Spleen (tissue), 11 donors: Measurements from ENCODE around the gene CENPB. TPM values are rescaled to one million over a fixed set of nuclear protein-coding genes. Genes with fewer than 3 reads are reported as not detected.
A peak's percentile ranks its signal among the peaks of the same experiment; 100 is the strongest.

Source experiments
- DNase-seq: peaks from one replicate; pipeline ENCODE4 v3.0.0-alpha.2; 2020
- H3K27ac ChIP-seq, 8 donors: fragments of 200-600 bp; sonication (generic) in 7 of 8; 1 replicate in 4 of 8; 2 replicates in 4 of 8; pipeline versions ENCODE4 v1.5.0 to v1.8.0; 2016 to 2021; ENCODE audit warnings: inconsistent platforms in 4 of 8, mild to moderate bottlenecking in 4 of 8, moderate library complexity in 1 of 8
- H3K27me3 ChIP-seq, 7 donors: fragments of 200-600 bp; sonication (generic) in 6 of 7; replicated peaks in 1 of 7; 1 replicate in 4 of 7; 2 replicates in 3 of 7; pipeline versions ENCODE4 v1.5.0 to v1.8.0; 2016 to 2021; ENCODE audit warnings: inconsistent platforms in 3 of 7, mild to moderate bottlenecking in 1 of 7
- H3K36me3 ChIP-seq, 6 donors: fragments of 200-600 bp; sonication (generic) in 5 of 6; 1 replicate in 4 of 6; 2 replicates in 2 of 6; pipeline versions ENCODE4 v1.5.0 to v1.8.0; 2016 to 2021; ENCODE audit warnings: inconsistent platforms in 2 of 6
- H3K4me1 ChIP-seq, 6 donors: fragments of 200-600 bp; sonication (generic) in 5 of 6; 1 replicate in 3 of 6; 2 replicates in 3 of 6; pipeline versions ENCODE4 v1.5.0 to v1.8.0; 2016 to 2021; ENCODE audit warnings: inconsistent platforms in 3 of 6
- H3K4me3 ChIP-seq, 8 donors: fragments of 200-600 bp; sonication (generic) in 7 of 8; 1 replicate in 4 of 8; 2 replicates in 4 of 8; pipeline versions ENCODE4 v1.5.0 to v1.8.0; 2016 to 2021; ENCODE audit warnings: inconsistent platforms in 4 of 8, mild to moderate bottlenecking in 4 of 8, moderate library complexity in 2 of 8
- H3K9me3 ChIP-seq, 8 donors: fragments of 200-600 bp; sonication (generic) in 7 of 8; 1 replicate in 4 of 8; 2 replicates in 4 of 8; pipeline versions ENCODE4 v1.5.0 to v1.8.0; 2016 to 2021; ENCODE audit warnings: inconsistent platforms in 4 of 8
- POLR2A ChIP-seq, 3 donors: fragments of 450-650 bp; IDR thresholded peaks; one replicate each; pipeline ENCODE4 v1.5.1; 2017; ENCODE audit warnings: antibody characterized with exemption in 3 of 3, mild to moderate bottlenecking in 1 of 3
- POLR2AphosphoS5 ChIP-seq, 3 donors: sonication (generic); formaldehyde crosslinking; IDR thresholded peaks; one replicate each; pipeline ENCODE4 v1.5.1; 2017; ENCODE audit warnings: antibody characterized with exemption in 3 of 3
- WGBS, 5 donors: extraction: QIAGEN DNeasy Blood & Tissue Kit in 3 of 5; methylation state at CpG; one replicate each; pipeline versions ENCODE4 v1.1.5 to v1.1.7; 2013 to 2018; 5-methylcytosine and 5-hydroxymethylcytosine counted together
- intact Hi-C: fragments of 100-400 bp; cut with DNase I; formaldehyde crosslinking; loops from one replicate; pipeline ENCODE4 v1.15.0; 2023; ENCODE audit warnings: low total_unique reads
- polyA plus RNA-seq, 3 donors: library from polyadenylated mRNA; stranded (reverse); fragments of 200-250 nt; gene quantifications; one replicate each; pipeline ENCODE4 v1.2.1, GENCODE V29; 2013
- total RNA-seq, 7 donors: library from RNA; depleted of rRNA in 3 of 7; stranded (reverse); fragments of >200 nt in 3 of 7; fragmentation: NEBNext Ultra II Directional in 4 of 7; extraction: Animal tissue kit (Norgen Biotek cat#: 25700) in 4 of 7; gene quantifications; one replicate each; pipeline versions ENCODE4 v1.1.0 to v1.2.1, GENCODE V29; 2016 to 2021
- TF ChIP-seq, protein P1 (sequence below), 11 experiments: fragments of 200-600 bp in 7 of 11; fragments of 450-650 bp in 4 of 11; sonication (generic) in 4 of 11; IDR thresholded peaks in 8 of 11; conservative IDR thresholded peaks in 3 of 11; 1 replicate in 7 of 11; 2 replicates in 4 of 11; pipeline versions ENCODE4 v1.4.0 to v1.8.0; 2016 to 2021; ENCODE audit warnings: antibody characterized with exemption in 11 of 11, inconsistent platforms in 4 of 11, mild to moderate bottlenecking in 1 of 11
- donor health status: healthy with polysubstance abuse.
- donor health status: DM: no; HTN: no; CAD: no; lungs with moderate emphysema.
- donor health status: DM: no; HTN: no; CAD: no.
- donor health status: Bipolar disorder and iron deficiency.
- donor health status: healthy.
- donor health status: DM: no; HTN: no; CAD: no.
- donor health status: DM: yes; HTN: yes; CAD: no.

The CENPB gene
- total and polyA plus RNA-seq, 10 donors, result 24.8 to 84.7 (median 55.6) TPM

- Histone ChIP-seq H3K36me3 (peaks cover 0 to 44% (median 34%) of the 10 kb centered on the region in 6 donors), H3K4me1 (peaks cover 21 to 71% (median 43%) of the 10 kb centered on the region in 6 donors), H3K9me3 (no peaks in the 10 kb centered on the region), H3K4me3 (peak overlapping the region; percentile 43 to 94 (median 74)), H3K27me3 (no peaks in the 10 kb centered on the region), H3K27ac (peak overlapping the region; percentile 96 to 99 (median 98))
- TF ChIP-seq POLR2AphosphoS5 (IDR thresholded peaks at IDR 0.05) (no peak), POLR2A (IDR thresholded peaks at IDR 0.05) (no peak)
- TF ChIP-seq, protein P1, sequence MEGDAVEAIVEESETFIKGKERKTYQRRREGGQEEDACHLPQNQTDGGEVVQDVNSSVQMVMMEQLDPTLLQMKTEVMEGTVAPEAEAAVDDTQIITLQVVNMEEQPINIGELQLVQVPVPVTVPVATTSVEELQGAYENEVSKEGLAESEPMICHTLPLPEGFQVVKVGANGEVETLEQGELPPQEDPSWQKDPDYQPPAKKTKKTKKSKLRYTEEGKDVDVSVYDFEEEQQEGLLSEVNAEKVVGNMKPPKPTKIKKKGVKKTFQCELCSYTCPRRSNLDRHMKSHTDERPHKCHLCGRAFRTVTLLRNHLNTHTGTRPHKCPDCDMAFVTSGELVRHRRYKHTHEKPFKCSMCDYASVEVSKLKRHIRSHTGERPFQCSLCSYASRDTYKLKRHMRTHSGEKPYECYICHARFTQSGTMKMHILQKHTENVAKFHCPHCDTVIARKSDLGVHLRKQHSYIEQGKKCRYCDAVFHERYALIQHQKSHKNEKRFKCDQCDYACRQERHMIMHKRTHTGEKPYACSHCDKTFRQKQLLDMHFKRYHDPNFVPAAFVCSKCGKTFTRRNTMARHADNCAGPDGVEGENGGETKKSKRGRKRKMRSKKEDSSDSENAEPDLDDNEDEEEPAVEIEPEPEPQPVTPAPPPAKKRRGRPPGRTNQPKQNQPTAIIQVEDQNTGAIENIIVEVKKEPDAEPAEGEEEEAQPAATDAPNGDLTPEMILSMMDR (IDR thresholded peaks at IDR 0.05 in 8 of 11, conservative IDR thresholded peaks at IDR 0.05 in 3 of 11), result no peak
- DNase-seq, result no peak
- 40 to 52% (median 51%) methylated on average over 20 of the region's 20 CpGs for WGBS, 5 donors
- intact Hi-C loops, result no loop called here
These were observed 34.6 kb upstream of the CENPB start for GRCh38 chr20:3820901-3821727.

DNA sequence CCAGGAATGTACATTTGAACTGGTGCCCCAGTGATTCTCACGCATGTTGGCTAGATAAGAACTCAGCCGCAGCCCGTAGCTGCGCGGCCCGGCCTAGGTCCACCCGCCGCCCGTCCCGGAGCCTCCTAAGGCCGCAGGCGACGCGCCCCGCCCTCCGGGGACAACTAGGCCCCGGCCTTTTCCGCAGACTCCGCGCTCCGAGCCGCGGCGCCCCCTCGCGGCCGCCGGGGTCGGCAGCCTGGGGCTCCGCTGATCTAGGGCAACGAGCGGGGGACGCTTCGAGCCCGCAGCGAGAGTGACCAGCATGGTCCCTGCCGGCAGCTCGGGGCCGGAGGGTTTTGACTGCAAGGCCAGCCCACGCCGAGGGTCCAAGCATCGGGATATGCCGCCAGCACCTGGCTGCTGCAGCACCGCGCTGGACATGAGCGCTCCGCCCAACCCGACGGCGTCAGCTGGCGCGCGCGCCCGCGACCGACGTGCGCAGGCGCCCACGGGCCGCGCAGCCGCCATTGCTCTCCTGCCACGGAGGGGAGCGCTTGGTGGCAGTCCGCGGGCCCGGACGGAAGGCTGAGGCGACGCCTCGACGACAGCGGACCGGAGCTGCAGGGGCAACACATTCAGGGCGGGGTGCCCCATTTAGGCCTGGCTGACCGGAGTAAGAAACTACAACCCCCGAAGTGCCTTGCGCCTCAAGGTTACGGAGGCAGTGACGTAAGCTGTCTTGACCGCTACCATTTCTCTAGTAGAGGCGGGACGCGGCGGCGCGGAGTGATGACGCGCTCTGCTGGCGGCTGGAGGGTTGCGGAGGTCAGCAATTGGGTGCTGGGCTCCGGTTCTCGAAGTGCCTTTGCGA lies 33.7 kb upstream of the CENPB start, which contains the start of gene AP5S1:
Gene AP5S1, plus strand, starts transcription at position 500 of the 853 bp plus-strand sequence. CDS start 1,571 bp downstream, outside the sequence.
- DNase-seq, result peak; percentile 99
- 0 to 1% (median 0%) methylated on average over 51 to 96 of the region's 96 CpGs for WGBS, 5 donors
- TF ChIP-seq POLR2AphosphoS5 (IDR thresholded peaks at IDR 0.05), result peak; percentile 91 to 93 (median 92)
- peak in 2 of 3 donors; percentile 27 to 47 for TF ChIP-seq POLR2A (IDR thresholded peaks at IDR 0.05)
- TF ChIP-seq, protein P1 (IDR thresholded peaks at IDR 0.05 in 8 of 11, conservative IDR thresholded peaks at IDR 0.05 in 3 of 11), result peak; percentile 93 to 100 (median 99)
- Histone ChIP-seq H3K4me3 (peak within 1 kb of the TSS; percentile 43 to 94 (median 74)), H3K27me3 (no peaks in the 10 kb centered on the region), H3K27ac (peak within 1 kb of the TSS; percentile 96 to 99 (median 98)), H3K4me1 (peaks cover 21 to 80% (median 50%) of the 10 kb centered on the region in 6 donors), H3K36me3 (peaks cover 0 to 35% (median 31%) of the 10 kb centered on the region in 6 donors), H3K9me3 (no peaks in the 10 kb centered on the region)
- intact Hi-C loops, result no loop called here

DNA sequence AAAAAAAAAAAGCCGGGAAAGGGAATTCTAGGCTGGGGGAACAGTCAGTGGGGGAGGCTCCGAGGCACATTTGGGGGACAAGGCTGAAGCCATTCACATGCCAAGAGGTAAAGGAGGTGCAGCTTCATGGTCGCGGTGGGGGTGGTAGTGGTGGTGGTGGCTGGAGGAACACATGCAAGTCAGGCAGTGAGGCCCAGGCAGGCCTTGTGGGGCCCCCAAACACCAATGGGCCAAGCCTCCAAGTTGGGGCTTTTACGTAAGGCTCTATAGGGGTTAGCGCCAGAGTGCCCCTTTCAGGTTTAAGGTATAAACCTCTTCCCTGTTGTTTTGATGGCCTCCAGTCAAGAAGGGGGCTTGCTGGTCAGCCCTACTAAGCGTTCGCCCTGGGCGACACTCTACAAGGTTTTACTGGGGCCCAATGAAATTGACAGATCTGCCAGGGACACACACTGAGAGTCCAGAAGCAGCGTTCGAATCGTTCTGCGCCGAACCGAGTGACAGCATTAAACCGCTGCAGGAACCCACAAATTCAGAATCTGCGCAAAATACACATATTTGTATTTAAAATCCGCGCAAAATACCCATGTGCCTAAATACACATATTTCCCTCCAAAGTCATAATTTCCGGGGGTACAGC lies 33.0 kb upstream of the CENPB start:
- H3K4me3 ChIP-seq, result peak overlapping the region; percentile 43 to 94 (median 74)
- H3K9me3 ChIP-seq, result no peaks in the 10 kb centered on the region
- peaks cover 21 to 81% (median 56%) of the 10 kb centered on the region in 6 donors for H3K4me1 ChIP-seq
- intact Hi-C loops, result loop anchor here (2.0 kb wide), 1 partner anchor 33 kb away; the partner anchor contains the start of gene CENPB
- 65 to 77% (median 67%) methylated on average over 19 to 20 of the region's 20 CpGs for WGBS, 5 donors
- TF ChIP-seq, protein P1 (IDR thresholded peaks at IDR 0.05 in 8 of 11, conservative IDR thresholded peaks at IDR 0.05 in 3 of 11), result no peak
- TF ChIP-seq POLR2AphosphoS5 (IDR thresholded peaks at IDR 0.05), result no peak
- TF ChIP-seq POLR2A (IDR thresholded peaks at IDR 0.05), result no peak
- DNase-seq, result peak; percentile 83
- peaks cover 0 to 28% (median 24%) of the 10 kb centered on the region in 6 donors for H3K36me3 ChIP-seq
- H3K27ac ChIP-seq, result peak overlapping the region; percentile 96 to 99 (median 98)
- no peaks in the 10 kb centered on the region for H3K27me3 ChIP-seq
